Measurements from ENCODE around the gene EFNA5.
A peak's percentile ranks its signal among the peaks of the same experiment; 100 is the strongest.
"Not testable (repeated sequence)": the region's sequence is repeated elsewhere in the genome, so short reads cannot be mapped to it uniquely, and the experiment has no call there.

EFNA5 gene

DNA sequence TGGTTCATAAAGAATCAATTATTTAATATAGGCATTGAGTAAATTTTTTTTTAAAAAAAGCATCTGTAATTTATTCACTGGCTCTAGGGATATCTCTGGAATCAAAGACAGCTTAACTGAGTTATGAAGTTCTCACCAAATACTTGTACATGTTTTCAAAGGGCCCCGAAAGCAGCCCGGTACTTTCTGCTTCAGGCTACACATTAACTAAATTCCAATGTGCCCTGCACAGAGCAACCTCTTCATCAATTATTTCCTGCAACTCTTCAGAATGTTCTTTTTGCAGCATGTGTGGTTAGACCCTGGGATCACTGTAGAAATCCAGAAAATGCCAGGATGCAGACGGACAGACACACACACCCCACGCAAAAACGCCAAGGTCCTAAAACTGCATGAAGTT lies 209.0 kb downstream of the EFNA5 start:
- TF ChIP-seq TAF1 (IDR thresholded peaks at IDR 0.05; ENCODE audit: low read depth, low read length) (no peak), POU2F2 (IDR thresholded peaks at IDR 0.05; ENCODE audit: low read depth, low read length) (no peak), POLR2AphosphoS5 (IDR thresholded peaks at IDR 0.05; ENCODE audit: low read depth, low read length) (no peak), SPI1 (IDR thresholded peaks at IDR 0.05; ENCODE audit: low read depth, low read length) (no peak)
- no peak for DNase-seq (ENCODE audit: insufficient read length, low spot score)
- no peak for FAIRE-seq

DNA sequence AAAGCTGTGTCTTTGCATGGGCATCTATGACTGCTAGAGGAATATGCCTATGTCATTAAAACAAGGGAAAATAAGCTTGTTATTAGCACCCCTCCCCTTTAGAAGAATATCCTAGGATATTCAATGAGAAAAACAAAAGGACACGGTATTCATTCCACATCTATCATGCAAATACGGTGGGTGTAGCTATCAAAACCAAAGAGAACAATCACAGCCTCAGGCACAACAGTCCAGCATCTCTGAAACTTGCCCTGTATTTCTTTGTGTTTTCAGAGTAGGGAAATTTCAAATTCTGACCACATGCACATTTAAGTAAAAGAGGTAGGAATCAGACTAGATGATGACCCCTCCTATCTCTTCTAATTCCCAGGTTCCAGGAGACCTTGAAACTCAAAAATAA lies 209.9 kb downstream of the EFNA5 start:
- DNase-seq (ENCODE audit: insufficient read length, low spot score) (no peak), FAIRE-seq (peak; percentile 41)
- no peak for TF ChIP-seq SPI1 (IDR thresholded peaks at IDR 0.05; ENCODE audit: low read depth, low read length)
- no peak for TF ChIP-seq PAX5 (IDR thresholded peaks at IDR 0.05; ENCODE audit: insufficient read depth, low read length, severe bottlenecking)
- no peak for TF ChIP-seq POLR2A (IDR thresholded peaks at IDR 0.05; ENCODE audit: low read depth, low read length)
- no peak for TF ChIP-seq POLR2AphosphoS5 (IDR thresholded peaks at IDR 0.05; ENCODE audit: low read depth, low read length)
- TF ChIP-seq POU2F2 (IDR thresholded peaks at IDR 0.05; ENCODE audit: low read depth, low read length), result no peak
- TF ChIP-seq TAF1 (IDR thresholded peaks at IDR 0.05; ENCODE audit: low read depth, low read length), result no peak

DNA sequence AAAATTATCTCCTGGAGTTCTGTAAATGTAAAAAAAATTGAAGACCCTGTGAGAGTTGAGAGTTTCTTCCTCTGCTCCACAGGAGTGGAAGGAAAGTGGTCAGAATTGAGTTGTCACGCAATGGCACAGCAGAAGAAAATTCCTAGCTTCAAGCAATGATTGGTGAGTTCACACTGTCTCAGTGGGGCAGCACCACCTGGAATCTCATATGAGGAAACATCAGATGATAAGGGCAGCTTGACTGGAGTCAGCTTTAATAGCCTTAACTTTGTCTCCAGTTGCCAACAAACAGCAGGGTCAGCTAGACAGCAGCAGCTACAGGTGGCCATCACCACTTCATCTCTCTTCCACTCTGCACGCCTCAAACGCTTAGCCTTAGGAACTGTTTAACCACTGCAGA lies 211.1 kb downstream of the EFNA5 start:
- no peak for DNase-seq (ENCODE audit: insufficient read length, low spot score)
- no peak for FAIRE-seq
- TF ChIP-seq TAF1 (IDR thresholded peaks at IDR 0.05; ENCODE audit: low read depth, low read length), result no peak

DNA sequence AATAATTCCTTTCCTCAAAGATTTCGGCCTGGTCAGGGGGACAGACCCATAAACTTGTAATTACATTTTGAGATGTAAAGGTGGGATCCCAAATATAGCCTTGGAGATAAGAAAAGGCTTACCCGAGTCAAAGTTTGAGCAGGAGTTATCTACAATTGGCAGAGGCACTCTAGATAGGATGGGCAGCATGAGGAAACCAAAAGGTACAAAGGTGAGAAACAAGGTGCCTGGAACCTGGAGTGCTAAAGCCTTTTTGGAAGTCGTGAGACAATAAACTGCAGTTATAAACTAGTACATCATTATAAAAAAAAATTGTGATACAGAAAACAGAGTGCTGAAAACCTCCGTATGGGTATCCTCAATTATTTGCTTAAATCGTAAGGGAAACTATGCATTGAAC lies 212.4 kb downstream of the EFNA5 start:
- FAIRE-seq (no peak), DNase-seq (ENCODE audit: insufficient read length, low spot score) (no peak)
- TF ChIP-seq POLR2A (IDR thresholded peaks at IDR 0.05; ENCODE audit: low read depth, low read length), result no peak

DNA sequence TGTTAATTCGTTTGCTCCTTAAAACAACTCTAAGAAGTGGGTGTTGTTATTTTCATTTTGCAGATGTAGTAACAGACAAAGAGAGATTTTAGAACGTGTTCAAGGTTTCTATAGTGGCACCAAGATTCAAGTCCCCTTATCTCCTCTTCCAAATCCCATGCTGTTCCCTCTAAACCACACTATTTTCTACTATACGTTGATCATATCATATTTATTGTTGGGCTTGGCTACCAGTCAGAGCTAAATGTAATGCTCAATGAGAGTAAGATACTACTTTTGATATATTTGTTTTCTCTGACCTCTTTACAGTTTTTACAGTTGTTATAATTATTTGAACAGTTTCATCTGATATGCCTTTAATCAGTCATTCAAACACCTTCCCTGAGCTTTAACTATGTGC lies 212.9 kb downstream of the EFNA5 start:
- FAIRE-seq (no peak), DNase-seq (ENCODE audit: insufficient read length, low spot score) (no peak)
- TF ChIP-seq SPI1 (IDR thresholded peaks at IDR 0.05; ENCODE audit: low read depth, low read length) (no peak), POU2F2 (IDR thresholded peaks at IDR 0.05; ENCODE audit: low read depth, low read length) (no peak)

DNA sequence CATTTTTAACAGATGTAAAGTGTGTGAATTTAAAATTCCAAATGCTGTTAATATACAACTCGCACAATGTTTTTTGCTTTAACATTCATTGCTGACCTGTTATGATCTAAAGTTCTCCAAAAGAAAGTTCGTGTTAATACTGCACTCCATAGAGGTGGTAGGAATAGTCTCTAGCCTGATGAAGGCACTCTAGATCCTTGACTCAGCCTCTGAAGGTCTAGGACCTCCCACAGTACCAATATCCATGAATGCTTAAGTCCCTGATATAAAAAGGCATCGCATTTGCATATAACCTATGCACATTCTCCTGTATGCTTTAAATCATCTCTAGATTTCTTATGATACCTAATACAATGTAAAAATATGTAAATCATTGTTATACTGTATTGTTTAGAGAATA lies 213.6 kb downstream of the EFNA5 start:
- TF ChIP-seq POLR2AphosphoS5 (IDR thresholded peaks at IDR 0.05; ENCODE audit: low read depth, low read length), result no peak
- DNase-seq (ENCODE audit: insufficient read length, low spot score) (no peak), FAIRE-seq (no peak)

DNA sequence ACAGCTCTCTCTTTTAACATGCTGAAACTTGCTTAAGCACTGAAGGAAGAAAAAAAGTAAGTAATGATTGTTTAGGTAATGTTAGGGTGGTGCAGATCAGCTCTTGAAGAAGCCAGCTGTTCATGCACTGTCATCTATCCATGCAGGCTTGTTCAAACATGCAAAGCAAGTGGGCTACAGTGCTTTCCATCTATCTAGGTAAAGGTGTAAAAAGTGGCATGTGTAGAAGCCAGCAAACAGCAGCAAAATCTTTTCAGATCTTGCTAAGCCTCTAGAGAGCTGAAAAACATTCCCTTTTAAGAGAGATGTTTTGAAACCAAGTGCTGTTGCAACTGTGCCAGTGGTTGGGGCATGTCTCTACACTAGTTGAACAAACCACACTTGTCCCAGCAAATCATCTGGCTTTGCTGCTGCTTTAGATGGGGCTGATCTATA lies 214.4 kb downstream of the EFNA5 start:
- DNase-seq (ENCODE audit: insufficient read length, low spot score) (no peak), FAIRE-seq (peak; percentile 63)
- TF ChIP-seq TAF1 (IDR thresholded peaks at IDR 0.05; ENCODE audit: low read depth, low read length) (no peak), SPI1 (IDR thresholded peaks at IDR 0.05; ENCODE audit: low read depth, low read length) (no peak), POLR2AphosphoS5 (IDR thresholded peaks at IDR 0.05; ENCODE audit: low read depth, low read length) (no peak), POU2F2 (IDR thresholded peaks at IDR 0.05; ENCODE audit: low read depth, low read length) (no peak), POLR2A (IDR thresholded peaks at IDR 0.05; ENCODE audit: low read depth, low read length) (no peak), PAX5 (IDR thresholded peaks at IDR 0.05; ENCODE audit: insufficient read depth, low read length, severe bottlenecking) (no peak)

DNA sequence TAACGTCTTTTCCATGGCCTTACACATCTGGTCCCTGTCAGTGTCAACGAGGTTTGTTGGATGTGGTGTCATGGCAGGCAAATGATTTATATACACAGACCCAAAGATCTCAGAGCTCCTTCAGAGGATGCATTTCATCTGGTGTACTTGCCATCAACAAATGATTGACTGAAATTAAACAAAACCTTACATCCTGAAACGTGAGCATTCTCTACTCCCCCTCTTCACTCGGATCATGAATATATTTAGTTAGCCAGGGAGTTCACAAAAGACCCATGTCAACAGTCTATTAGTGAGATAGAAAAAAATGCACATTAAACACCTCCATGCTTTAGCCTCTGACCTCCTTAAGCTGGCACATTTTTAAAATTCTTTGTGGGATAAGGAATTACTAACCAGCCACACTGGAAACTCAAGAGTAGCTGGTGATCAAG lies 215.6 kb downstream of the EFNA5 start:
- no peak for DNase-seq (ENCODE audit: insufficient read length, low spot score)
- TF ChIP-seq POLR2AphosphoS5 (IDR thresholded peaks at IDR 0.05; ENCODE audit: low read depth, low read length) (no peak), PAX5 (IDR thresholded peaks at IDR 0.05; ENCODE audit: insufficient read depth, low read length, severe bottlenecking) (no peak), POU2F2 (IDR thresholded peaks at IDR 0.05; ENCODE audit: low read depth, low read length) (no peak), POLR2A (IDR thresholded peaks at IDR 0.05; ENCODE audit: low read depth, low read length) (no peak), SPI1 (IDR thresholded peaks at IDR 0.05; ENCODE audit: low read depth, low read length) (no peak), TAF1 (IDR thresholded peaks at IDR 0.05; ENCODE audit: low read depth, low read length) (no peak)
- FAIRE-seq, result no peak

DNA sequence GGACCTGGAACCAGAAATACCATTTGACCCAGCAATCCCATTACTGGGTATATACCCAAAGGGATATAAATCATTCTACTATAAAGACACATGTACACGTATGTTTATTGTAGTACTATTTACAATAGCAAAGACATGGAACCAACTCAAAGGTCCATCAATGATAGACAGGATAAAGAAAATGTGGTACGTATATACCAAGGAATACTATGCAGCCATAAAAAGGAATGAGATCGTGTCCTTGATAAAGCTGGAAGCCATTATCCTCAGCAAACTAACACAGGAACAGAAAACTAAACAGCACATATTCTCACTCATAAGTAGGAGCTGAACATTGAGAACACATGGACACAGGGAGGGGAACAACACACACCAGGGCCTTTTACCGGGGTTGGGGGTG lies 218.9 kb downstream of the EFNA5 start:
- peak; percentile 59 for FAIRE-seq
- DNase-seq (ENCODE audit: insufficient read length, low spot score), result not testable (repeated sequence)

DNA sequence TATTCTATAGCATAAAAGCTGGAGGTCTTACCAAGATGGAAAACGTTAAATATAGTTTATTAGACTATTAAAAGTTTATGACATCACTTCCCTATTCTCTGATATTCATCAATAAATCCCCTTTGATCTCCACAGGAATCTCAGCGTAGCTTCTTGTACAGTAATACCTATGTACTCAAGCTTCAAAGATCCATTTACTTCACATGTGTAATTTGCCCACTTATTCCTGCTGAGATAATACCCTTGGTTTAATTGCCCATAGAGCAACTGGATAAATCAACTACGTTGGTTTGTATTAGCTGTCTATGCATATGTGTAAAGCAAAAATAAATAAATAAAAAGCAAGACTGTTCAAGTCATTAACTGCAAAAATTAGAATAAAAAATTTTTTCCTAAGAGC lies 219.7 kb downstream of the EFNA5 start:
- FAIRE-seq, result no peak
- TF ChIP-seq SPI1 (IDR thresholded peaks at IDR 0.05; ENCODE audit: low read depth, low read length), result no peak
- no peak for DNase-seq (ENCODE audit: insufficient read length, low spot score)

DNA sequence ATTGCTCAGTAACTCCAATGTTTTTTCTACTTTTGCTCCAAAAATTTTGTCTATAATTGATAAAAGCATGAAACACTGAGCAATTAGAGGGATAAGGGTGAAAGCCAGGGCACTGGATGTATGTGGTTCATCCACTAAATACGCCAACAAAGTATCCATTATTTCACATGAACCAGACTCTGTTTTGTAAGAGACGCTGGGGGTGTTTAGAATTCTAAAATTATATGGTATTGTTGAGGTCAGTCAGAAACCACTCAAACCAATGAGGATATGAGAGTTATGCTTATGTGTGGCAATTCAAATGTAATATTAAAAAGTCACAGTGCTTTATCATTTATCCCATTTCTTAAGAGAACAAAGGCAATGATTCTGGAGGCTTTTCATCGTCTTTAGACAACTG lies 220.2 kb downstream of the EFNA5 start:
- TF ChIP-seq SPI1 (IDR thresholded peaks at IDR 0.05; ENCODE audit: low read depth, low read length) (no peak), TAF1 (IDR thresholded peaks at IDR 0.05; ENCODE audit: low read depth, low read length) (no peak), POLR2A (IDR thresholded peaks at IDR 0.05; ENCODE audit: low read depth, low read length) (no peak), PAX5 (IDR thresholded peaks at IDR 0.05; ENCODE audit: insufficient read depth, low read length, severe bottlenecking) (no peak), POLR2AphosphoS5 (IDR thresholded peaks at IDR 0.05; ENCODE audit: low read depth, low read length) (no peak), POU2F2 (IDR thresholded peaks at IDR 0.05; ENCODE audit: low read depth, low read length) (no peak)
- DNase-seq (ENCODE audit: insufficient read length, low spot score) (no peak), FAIRE-seq (no peak)

DNA sequence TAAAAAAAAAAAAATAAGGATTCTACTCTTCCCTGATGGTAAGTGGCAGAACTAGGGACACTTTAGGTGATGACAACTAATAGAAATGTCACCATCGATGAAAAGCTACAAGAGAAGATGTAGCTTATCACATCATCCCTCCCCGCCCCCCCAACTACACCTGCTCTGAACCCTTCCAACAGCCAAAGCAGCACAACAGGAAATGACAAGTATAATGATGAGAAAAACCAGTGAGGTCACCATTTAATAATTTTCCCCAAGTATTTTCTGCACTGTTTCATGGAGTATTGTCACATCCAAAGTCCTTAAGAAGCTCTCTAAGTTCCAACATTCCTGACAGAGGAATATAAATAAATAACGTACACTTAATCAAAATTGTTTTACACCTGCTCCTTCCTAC lies 221.4 kb downstream of the EFNA5 start:
- TF ChIP-seq TAF1 (IDR thresholded peaks at IDR 0.05; ENCODE audit: low read depth, low read length) (no peak), PAX5 (IDR thresholded peaks at IDR 0.05; ENCODE audit: insufficient read depth, low read length, severe bottlenecking) (no peak), POU2F2 (IDR thresholded peaks at IDR 0.05; ENCODE audit: low read depth, low read length) (no peak), POLR2AphosphoS5 (IDR thresholded peaks at IDR 0.05; ENCODE audit: low read depth, low read length) (no peak), SPI1 (IDR thresholded peaks at IDR 0.05; ENCODE audit: low read depth, low read length) (no peak), POLR2A (IDR thresholded peaks at IDR 0.05; ENCODE audit: low read depth, low read length) (no peak)
- FAIRE-seq, result no peak

More for the DNA sequence above, 221.4 kb downstream of the EFNA5 start:
- DNase-seq (ENCODE audit: insufficient read length, low spot score), result no peak
